ENCODE measurements around the gene EXOC4. TPM values are rescaled to one million over a fixed set of nuclear protein-coding genes. Genes with fewer than 3 reads are reported as not detected.

EXOC4 gene
- total RNA-seq, 2 experiments from 2014 or later = 51.9 to 90.1 TPM

DNA sequence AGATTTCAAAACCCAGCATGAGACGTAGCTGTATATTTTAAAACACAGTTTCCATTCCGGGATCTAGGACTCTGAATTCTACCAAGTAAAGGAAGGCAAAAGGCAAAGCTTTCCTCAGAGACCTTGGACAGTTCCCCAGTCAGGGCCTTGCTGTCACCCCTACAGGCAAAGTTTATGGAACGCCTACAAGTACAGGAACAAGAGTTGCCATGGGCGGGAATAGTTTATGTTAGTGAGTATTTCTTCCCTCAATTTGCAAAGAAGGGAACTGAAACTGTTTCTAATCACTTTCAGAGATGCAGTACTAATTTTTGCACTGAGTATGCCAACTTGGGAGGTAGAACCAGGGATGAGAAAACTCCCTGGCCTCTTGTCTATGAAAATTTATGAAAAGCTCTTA, 806.1 kb downstream of the EXOC4 start:
- Mint-ChIP-seq H3K9me3 (ENCODE audit: low read depth) (no peaks in the 10 kb centered on the region), H3K4me3 (no peak overlapping the region), H3K27me3 (no peaks in the 10 kb centered on the region), H3K4me1 (no peaks in the 10 kb centered on the region), H3K36me3 (ENCODE audit: low read depth) (peaks cover 6% of the 10 kb centered on the region), H3K27ac (no peak overlapping the region)
- CTCF ChIA-PET = no interaction called here
- intact Hi-C loops (cut with DNase I, micrococcal nuclease) = no loop called here
- no peak for ATAC-seq
- POLR2A ChIA-PET = no interaction called here
- no peak for DNase-seq

GRCh38 chr7:134059921-134060320, 807.0 kb downstream of the EXOC4 start:
- DNase-seq (no peak), ATAC-seq (no peak)
- ChIA-PET POLR2A (no interaction called here), CTCF (no interaction called here)
- Mint-ChIP-seq H3K27me3 (no peaks in the 10 kb centered on the region), H3K4me3 (no peak overlapping the region), H3K4me1 (no peaks in the 10 kb centered on the region), H3K9me3 (ENCODE audit: low read depth) (no peaks in the 10 kb centered on the region), H3K27ac (no peak overlapping the region), H3K36me3 (ENCODE audit: low read depth) (peaks cover 10% of the 10 kb centered on the region)
- intact Hi-C loops (cut with DNase I, micrococcal nuclease) = loop anchor here in 1 of 2 experiments (10.0 kb wide), 1 partner anchor 1315 kb away; no protein-coding TSS in a partner anchor

DNA sequence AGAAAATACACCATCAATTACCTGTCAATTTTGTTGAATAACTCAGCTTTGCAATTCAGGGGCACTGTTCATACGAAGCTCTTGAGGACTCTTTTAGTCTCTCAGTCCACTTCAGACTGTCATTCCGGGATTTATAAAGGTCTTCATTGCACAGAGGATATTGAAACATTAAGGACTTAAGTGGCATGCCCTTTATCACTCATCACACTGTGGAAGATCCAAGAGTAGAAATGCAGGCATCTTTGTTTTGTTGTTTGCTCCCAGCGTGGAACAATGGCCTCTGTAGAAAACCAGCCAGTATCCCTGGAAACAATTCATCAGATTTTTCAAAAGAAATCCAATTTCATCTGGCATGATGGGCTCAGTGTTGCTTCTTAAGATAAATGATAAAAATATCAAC, 808.0 kb downstream of the EXOC4 start:
- H3K27me3 Mint-ChIP-seq = no peaks in the 10 kb centered on the region
- POLR2A ChIA-PET = no interaction called here
- H3K36me3 Mint-ChIP-seq (ENCODE audit: low read depth) = peaks cover 19% of the 10 kb centered on the region
- no peak overlapping the region for H3K4me3 Mint-ChIP-seq
- DNase-seq (no peak), ATAC-seq (no peak)
- intact Hi-C loops (cut with DNase I, micrococcal nuclease) = loop anchor here in 1 of 2 experiments (10.0 kb wide), 1 partner anchor 1316 kb away; no protein-coding TSS in a partner anchor
- no peaks in the 10 kb centered on the region for H3K4me1 Mint-ChIP-seq
- H3K27ac Mint-ChIP-seq = no peak overlapping the region
- no peaks in the 10 kb centered on the region for H3K9me3 Mint-ChIP-seq (ENCODE audit: low read depth)
- CTCF ChIA-PET = no interaction called here

GRCh38 chr7:134062460-134062859, 809.6 kb downstream of the EXOC4 start:
- CTCF ChIA-PET = no interaction called here
- POLR2A ChIA-PET = no interaction called here
- H3K27ac Mint-ChIP-seq = no peak overlapping the region
- intact Hi-C loops (cut with DNase I, micrococcal nuclease) = loop anchor here in 1 of 2 experiments (10.0 kb wide), 1 partner anchor 1318 kb away; no protein-coding TSS in a partner anchor
- H3K4me3 Mint-ChIP-seq = no peak overlapping the region
- no peak for ATAC-seq
- no peak for DNase-seq
- H3K4me1 Mint-ChIP-seq = no peaks in the 10 kb centered on the region
- peaks cover 24% of the 10 kb centered on the region for H3K36me3 Mint-ChIP-seq (ENCODE audit: low read depth)
- no peaks in the 10 kb centered on the region for H3K9me3 Mint-ChIP-seq (ENCODE audit: low read depth)
- H3K27me3 Mint-ChIP-seq = no peaks in the 10 kb centered on the region

GRCh38 chr7:134065415-134065814, 812.5 kb downstream of the EXOC4 start:
- Mint-ChIP-seq H3K9me3 (ENCODE audit: low read depth) (no peaks in the 10 kb centered on the region), H3K4me3 (no peak overlapping the region), H3K36me3 (ENCODE audit: low read depth) (peaks cover 24% of the 10 kb centered on the region), H3K4me1 (no peaks in the 10 kb centered on the region), H3K27ac (no peak overlapping the region), H3K27me3 (no peaks in the 10 kb centered on the region)
- intact Hi-C loops (cut with DNase I, micrococcal nuclease) = loop anchor here in 1 of 2 experiments (10.0 kb wide), 1 partner anchor 1321 kb away; no protein-coding TSS in a partner anchor
- CTCF ChIA-PET = interaction anchor here (0.7 kb wide), 1 partner anchor 241 kb away, joined by 4 read pairs; no protein-coding TSS in a partner anchor
- POLR2A ChIA-PET = no interaction called here
- ATAC-seq (no peak), DNase-seq (no peak)

- no peak for ATAC-seq
- Mint-ChIP-seq H3K27me3 (no peaks in the 10 kb centered on the region), H3K4me3 (no peak overlapping the region), H3K36me3 (ENCODE audit: low read depth) (peaks cover 20% of the 10 kb centered on the region), H3K4me1 (no peaks in the 10 kb centered on the region), H3K27ac (no peak overlapping the region), H3K9me3 (ENCODE audit: low read depth) (no peaks in the 10 kb centered on the region)
- ChIA-PET CTCF (interaction anchor here (1.0 kb wide), 1 partner anchor 11 kb away, joined by 4 read pairs; no protein-coding TSS in a partner anchor), POLR2A (no interaction called here)
- no peak for DNase-seq
- intact Hi-C loops (cut with DNase I, micrococcal nuclease) = loop anchor here in 1 of 2 experiments (10.0 kb wide), 1 partner anchor 1322 kb away; no protein-coding TSS in a partner anchor
Observed at GRCh38 chr7:134067164-134067563, 814.3 kb downstream of the EXOC4 start.

GRCh38 chr7:134068670-134069069, 815.8 kb downstream of the EXOC4 start:
- Mint-ChIP-seq H3K4me1 (no peaks in the 10 kb centered on the region), H3K36me3 (ENCODE audit: low read depth) (peaks cover 20% of the 10 kb centered on the region), H3K27ac (no peak overlapping the region), H3K27me3 (no peaks in the 10 kb centered on the region), H3K9me3 (ENCODE audit: low read depth) (no peaks in the 10 kb centered on the region), H3K4me3 (no peak overlapping the region)
- ChIA-PET CTCF (no interaction called here), POLR2A (no interaction called here)
- no peak for DNase-seq
- intact Hi-C loops (cut with DNase I, micrococcal nuclease) = loop anchor here in 1 of 2 experiments (10.0 kb wide), 1 partner anchor 1324 kb away; no protein-coding TSS in a partner anchor
- no peak for ATAC-seq

DNA sequence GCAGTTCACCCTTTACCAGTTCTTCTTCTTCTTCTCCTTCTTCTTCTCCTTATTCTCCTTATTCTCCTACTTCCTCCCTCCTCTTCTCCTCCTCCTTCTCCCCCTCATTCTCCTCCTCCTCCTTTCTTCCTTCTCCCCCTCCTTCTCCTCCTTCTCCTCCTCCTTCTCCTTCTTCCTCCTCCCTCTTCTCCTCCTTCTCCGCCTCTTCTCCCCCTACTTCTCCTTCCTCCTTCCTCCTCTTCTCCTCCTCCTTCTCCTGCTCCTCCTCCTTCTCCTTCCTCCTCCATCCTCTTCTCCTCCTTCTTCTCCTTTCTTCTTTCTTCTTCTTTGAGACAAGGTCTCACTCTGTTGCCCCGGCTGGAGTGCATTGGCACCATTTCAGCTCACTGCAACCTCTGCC, 816.3 kb downstream of the EXOC4 start:
- intact Hi-C loops (cut with DNase I, micrococcal nuclease) = loop anchor here in 1 of 2 experiments (10.0 kb wide), 1 partner anchor 1324 kb away; no protein-coding TSS in a partner anchor
- Mint-ChIP-seq H3K36me3 (ENCODE audit: low read depth) (peaks cover 20% of the 10 kb centered on the region), H3K27me3 (no peaks in the 10 kb centered on the region), H3K9me3 (ENCODE audit: low read depth) (no peaks in the 10 kb centered on the region), H3K4me1 (no peaks in the 10 kb centered on the region), H3K27ac (no peak overlapping the region), H3K4me3 (no peak overlapping the region)
- ATAC-seq = no peak
- no peak for DNase-seq
- ChIA-PET POLR2A (no interaction called here), CTCF (no interaction called here)

GRCh38 chr7:134070673-134071072, 817.8 kb downstream of the EXOC4 start:
- ChIA-PET CTCF (interaction anchor here (1.2 kb wide), 1 partner anchor 66 kb away, joined by 3 read pairs; no protein-coding TSS in a partner anchor), POLR2A (no interaction called here)
- Mint-ChIP-seq H3K36me3 (ENCODE audit: low read depth) (peaks cover 19% of the 10 kb centered on the region), H3K27ac (no peak overlapping the region), H3K4me3 (no peak overlapping the region), H3K9me3 (ENCODE audit: low read depth) (peaks cover 8% of the 10 kb centered on the region), H3K4me1 (no peaks in the 10 kb centered on the region), H3K27me3 (no peaks in the 10 kb centered on the region)
- intact Hi-C loops (cut with DNase I, micrococcal nuclease) = no loop called here
- DNase-seq (no peak), ATAC-seq (no peak)

DNA sequence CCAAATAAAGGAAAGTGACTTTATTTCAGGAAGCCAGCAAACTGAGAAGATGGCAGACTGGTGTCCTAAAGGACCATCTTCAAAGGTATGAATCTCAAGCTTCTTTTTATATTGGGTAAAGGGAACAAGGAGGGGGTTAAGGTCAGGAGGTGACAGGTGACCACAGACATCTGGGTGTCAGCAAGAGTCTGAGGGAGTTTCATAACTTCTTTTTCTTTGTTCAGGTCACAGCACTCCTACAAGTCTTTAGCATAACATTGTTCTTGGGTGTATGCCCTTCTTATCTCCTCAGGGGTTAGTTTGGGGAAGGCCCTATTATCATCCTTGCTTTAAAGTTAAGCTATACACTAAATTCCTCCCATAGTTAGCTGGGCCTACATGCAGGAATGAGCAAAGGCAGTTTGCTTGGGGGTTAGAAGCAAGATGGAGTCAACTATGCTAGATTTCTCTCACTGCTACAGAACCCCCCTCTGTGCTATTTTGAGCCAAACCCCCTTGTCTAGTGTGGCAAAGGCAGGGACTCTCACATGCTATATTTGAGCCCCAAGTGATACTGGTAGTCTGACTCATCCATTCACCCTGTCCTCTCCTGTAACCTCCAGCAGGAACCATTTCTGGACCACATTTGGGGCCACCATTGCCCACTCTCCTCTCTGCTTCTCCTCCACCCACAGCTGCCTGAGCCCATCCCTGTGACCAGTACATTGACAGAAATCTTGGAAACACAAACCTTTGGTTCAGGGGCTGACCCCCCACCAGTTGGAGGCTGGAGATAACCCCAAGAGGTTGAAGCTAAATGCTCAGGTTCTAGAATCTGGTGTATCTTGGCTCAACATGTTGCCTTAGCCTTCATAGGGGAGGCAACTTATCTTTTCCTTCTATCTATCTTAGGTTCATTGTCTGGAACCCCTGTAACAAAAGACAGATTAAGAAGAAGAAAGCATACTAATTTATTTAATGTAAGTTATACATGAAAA, 818.8 kb downstream of the EXOC4 start:
- Mint-ChIP-seq H3K9me3 (ENCODE audit: low read depth) (peaks cover 10% of the 10 kb centered on the region), H3K27me3 (no peaks in the 10 kb centered on the region), H3K4me3 (no peak overlapping the region), H3K27ac (no peak overlapping the region), H3K4me1 (no peaks in the 10 kb centered on the region), H3K36me3 (ENCODE audit: low read depth) (peaks cover 15% of the 10 kb centered on the region)
- intact Hi-C loops (cut with DNase I, micrococcal nuclease) = no loop called here
- DNase-seq (no peak), ATAC-seq (no peak)
- CTCF ChIA-PET = no interaction called here
- POLR2A ChIA-PET = no interaction called here

DNA sequence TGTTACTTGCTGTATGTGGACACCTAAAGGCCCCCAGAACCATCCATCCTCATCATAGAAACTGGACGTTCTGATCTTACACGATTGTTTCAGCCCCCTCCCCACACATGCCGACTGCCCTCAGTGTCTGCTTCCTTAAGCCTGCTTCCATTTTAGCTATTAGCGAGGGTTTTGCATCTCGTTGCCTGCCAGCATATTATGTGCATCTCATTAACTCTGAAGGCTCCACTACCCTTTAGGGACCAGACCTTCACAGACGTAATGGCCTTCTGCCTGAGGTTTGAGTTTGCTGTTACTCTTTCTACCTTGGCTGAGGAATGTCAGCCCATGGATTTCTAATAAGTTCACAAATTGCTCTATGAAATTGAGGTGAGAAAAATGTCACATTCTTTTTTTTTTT, 820.4 kb downstream of the EXOC4 start:
- ChIA-PET CTCF (interaction anchor here (0.6 kb wide), 1 partner anchor 16 kb away, joined by 7 read pairs; no protein-coding TSS in a partner anchor), POLR2A (no interaction called here)
- no peaks in the 10 kb centered on the region for H3K27me3 Mint-ChIP-seq
- H3K9me3 Mint-ChIP-seq (ENCODE audit: low read depth) = peaks cover 10% of the 10 kb centered on the region
- H3K36me3 Mint-ChIP-seq (ENCODE audit: low read depth) = peaks cover 15% of the 10 kb centered on the region
- intact Hi-C loops (cut with DNase I, micrococcal nuclease) = no loop called here
- H3K4me1 Mint-ChIP-seq = no peaks in the 10 kb centered on the region
- no peak overlapping the region for H3K4me3 Mint-ChIP-seq
- ATAC-seq (no peak), DNase-seq (no peak)
- no peak overlapping the region for H3K27ac Mint-ChIP-seq

GRCh38 chr7:134075799-134076198, 822.9 kb downstream of the EXOC4 start:
- H3K27me3 Mint-ChIP-seq = no peaks in the 10 kb centered on the region
- no peak overlapping the region for H3K4me3 Mint-ChIP-seq
- H3K9me3 Mint-ChIP-seq (ENCODE audit: low read depth) = peaks cover 10% of the 10 kb centered on the region
- ChIA-PET POLR2A (no interaction called here), CTCF (no interaction called here)
- ATAC-seq = no peak
- H3K36me3 Mint-ChIP-seq (ENCODE audit: low read depth) = peaks cover 15% of the 10 kb centered on the region
- no peak overlapping the region for H3K27ac Mint-ChIP-seq
- no peaks in the 10 kb centered on the region for H3K4me1 Mint-ChIP-seq
- no peak for DNase-seq
- intact Hi-C loops (cut with DNase I, micrococcal nuclease) = no loop called here

All from activated CD4-positive, alpha-beta T cell treated with anti-CD3 and anti-CD28 coated beads for 36 hours (primary cell).